Neural cell (in vitro differentiated cells): ENCODE results near the gene GPR146.

Source experiments
- CTCF ChIP-seq: fragments of 450-650 bp; IDR thresholded peaks from 2 replicates; pipeline ENCODE4 v1.5.1; 2014; ENCODE audit warnings: antibody characterized with exemption, mild to moderate bottlenecking, moderate library complexity; ENCODE audit not compliant: poor library complexity, severe bottlenecking
- EP300 ChIP-seq: fragments of 450-650 bp; conservative IDR thresholded peaks from 2 replicates; pipeline ENCODE4 v1.6.1; 2014; ENCODE audit warnings: antibody characterized with exemption, mild to moderate bottlenecking, moderate library complexity; ENCODE audit not compliant: poor library complexity, severe bottlenecking
- EZH2 ChIP-seq: fragments of 200-600, 300-800 bp; shearing (Covaris generic), sonication (generic); IDR thresholded peaks from 2 replicates; pipeline ENCODE4 v1.6.1; 2014; ENCODE audit warnings: antibody characterized with exemption, low read length, borderline replicate concordance, mild to moderate bottlenecking; ENCODE audit not compliant: insufficient read depth, poor library complexity, severe bottlenecking
- POLR2AphosphoS5 ChIP-seq: IDR thresholded peaks from 2 replicates; pipeline ENCODE4 v1.6.1; 2012
- RAD21 ChIP-seq: fragments of 450-650 bp; conservative IDR thresholded peaks from 2 replicates; pipeline ENCODE4 v1.6.1; 2014; ENCODE audit warnings: antibody characterized with exemption, mild to moderate bottlenecking, moderate library complexity
- REST ChIP-seq: IDR thresholded peaks from 2 replicates; pipeline ENCODE4 v1.6.1; 2012; ENCODE audit warnings: borderline replicate concordance

GRCh38 chr7:1057416-1058291 lies 13.3 kb downstream of the GPR146 start:
- no peak for TF ChIP-seq CTCF
- TF ChIP-seq POLR2AphosphoS5 = no peak
- TF ChIP-seq EZH2 = no peak
- no peak for TF ChIP-seq REST
- TF ChIP-seq RAD21 = no peak
- TF ChIP-seq EP300 = no peak
